ENCODE measurements around the gene LRMDA.

- TF ChIP-seq POLR2A (IDR thresholded peaks at IDR 0.05) (no peak), CTCF (IDR thresholded peaks at IDR 0.05) (no peak)
Measured at GRCh38 chr10:76007667-76008181, 576.3 kb downstream of the LRMDA start.
